ENCODE measurements around the gene DGCR6L.
"Not testable (repeated sequence)": the region's sequence is repeated elsewhere in the genome, so short reads cannot be mapped to it uniquely, and the experiment has no call there.

Gene DGCR6L

GRCh38 chr22:20319745-20320658, at the start of gene DGCR6L:
TSS of gene DGCR6L (minus strand) at chr22:20320060. CDS start at chr22:20319988, 72 bp downstream.
- H3K9me3 ChIP-seq (ENCODE audit: severe bottlenecking), result no peaks in the 10 kb centered on the region
- TF ChIP-seq CTCF (IDR thresholded peaks at IDR 0.05; ENCODE audit: poor library complexity, severe bottlenecking), result no peak
- peaks cover 6% of the 10 kb centered on the region for H3K4me1 ChIP-seq (ENCODE audit: insufficient read depth, poor library complexity, severe bottlenecking)
- peak within 1 kb of the TSS; percentile 39 for H3K27ac ChIP-seq (ENCODE audit: poor library complexity, severe bottlenecking)
- H3K27me3 ChIP-seq (ENCODE audit: insufficient read depth, poor library complexity, severe bottlenecking), result no peaks in the 10 kb centered on the region
- peak; percentile 96 for DNase-seq (ENCODE audit: low spot score)
- peak within 1 kb of the TSS; percentile 53 for H3K4me3 ChIP-seq (ENCODE audit: severe bottlenecking)
- H3K36me3 ChIP-seq (ENCODE audit: low read depth), result no peaks in the 10 kb centered on the region
- ATAC-seq (ENCODE audit: low read depth), result peak; percentile 77

- H3K9me3 ChIP-seq (ENCODE audit: severe bottlenecking); H3K4me3 ChIP-seq (ENCODE audit: severe bottlenecking); DNase-seq (ENCODE audit: low spot score); ATAC-seq (ENCODE audit: low read depth); H3K27me3 ChIP-seq (ENCODE audit: insufficient read depth, poor library complexity, severe bottlenecking); H3K27ac ChIP-seq (ENCODE audit: poor library complexity, severe bottlenecking); H3K4me1 ChIP-seq (ENCODE audit: insufficient read depth, poor library complexity, severe bottlenecking); H3K36me3 ChIP-seq (ENCODE audit: low read depth): not testable (repeated sequence)
Observed at GRCh38 chr22:20368875-20369274, 49.0 kb upstream of the DGCR6L start.

GRCh38 chr22:20366841-20367240, 47.0 kb upstream of the DGCR6L start:
- not testable (repeated sequence) for ATAC-seq (ENCODE audit: low read depth)

GRCh38 chr22:20364335-20365260, 44.7 kb upstream of the DGCR6L start:
- not testable (repeated sequence) for H3K4me3 ChIP-seq (ENCODE audit: severe bottlenecking); H3K36me3 ChIP-seq (ENCODE audit: low read depth); H3K27me3 ChIP-seq (ENCODE audit: insufficient read depth, poor library complexity, severe bottlenecking); H3K9me3 ChIP-seq (ENCODE audit: severe bottlenecking); ATAC-seq (ENCODE audit: low read depth); H3K4me1 ChIP-seq (ENCODE audit: insufficient read depth, poor library complexity, severe bottlenecking); DNase-seq (ENCODE audit: low spot score); H3K27ac ChIP-seq (ENCODE audit: poor library complexity, severe bottlenecking)

More at GRCh38 chr22:20366841-20367240, 47.0 kb upstream of the DGCR6L start:
- H3K4me1 ChIP-seq (ENCODE audit: insufficient read depth, poor library complexity, severe bottlenecking); DNase-seq (ENCODE audit: low spot score); H3K27ac ChIP-seq (ENCODE audit: poor library complexity, severe bottlenecking); H3K36me3 ChIP-seq (ENCODE audit: low read depth); H3K9me3 ChIP-seq (ENCODE audit: severe bottlenecking); H3K27me3 ChIP-seq (ENCODE audit: insufficient read depth, poor library complexity, severe bottlenecking); H3K4me3 ChIP-seq (ENCODE audit: severe bottlenecking): not testable (repeated sequence)

- H3K4me3 ChIP-seq (ENCODE audit: severe bottlenecking); DNase-seq (ENCODE audit: low spot score); H3K36me3 ChIP-seq (ENCODE audit: low read depth); H3K27ac ChIP-seq (ENCODE audit: poor library complexity, severe bottlenecking); H3K4me1 ChIP-seq (ENCODE audit: insufficient read depth, poor library complexity, severe bottlenecking); H3K9me3 ChIP-seq (ENCODE audit: severe bottlenecking); ATAC-seq (ENCODE audit: low read depth); H3K27me3 ChIP-seq (ENCODE audit: insufficient read depth, poor library complexity, severe bottlenecking): not testable (repeated sequence)
Observed at GRCh38 chr22:20362403-20362802, 42.5 kb upstream of the DGCR6L start.

- H3K4me1 ChIP-seq (ENCODE audit: insufficient read depth, poor library complexity, severe bottlenecking); H3K27me3 ChIP-seq (ENCODE audit: insufficient read depth, poor library complexity, severe bottlenecking); H3K4me3 ChIP-seq (ENCODE audit: severe bottlenecking); ATAC-seq (ENCODE audit: low read depth); H3K36me3 ChIP-seq (ENCODE audit: low read depth); DNase-seq (ENCODE audit: low spot score); H3K9me3 ChIP-seq (ENCODE audit: severe bottlenecking); H3K27ac ChIP-seq (ENCODE audit: poor library complexity, severe bottlenecking): not testable (repeated sequence)
Observed at GRCh38 chr22:20361752-20362229, 41.9 kb upstream of the DGCR6L start.

- not testable (repeated sequence) for H3K27ac ChIP-seq (ENCODE audit: poor library complexity, severe bottlenecking); H3K27me3 ChIP-seq (ENCODE audit: insufficient read depth, poor library complexity, severe bottlenecking); H3K4me1 ChIP-seq (ENCODE audit: insufficient read depth, poor library complexity, severe bottlenecking); H3K36me3 ChIP-seq (ENCODE audit: low read depth); H3K9me3 ChIP-seq (ENCODE audit: severe bottlenecking); H3K4me3 ChIP-seq (ENCODE audit: severe bottlenecking); DNase-seq (ENCODE audit: low spot score); ATAC-seq (ENCODE audit: low read depth)
Observed at GRCh38 chr22:20360866-20361751, 41.2 kb upstream of the DGCR6L start.

GRCh38 chr22:20360261-20360660, 40.4 kb upstream of the DGCR6L start:
- not testable (repeated sequence) for DNase-seq (ENCODE audit: low spot score); ATAC-seq (ENCODE audit: low read depth); H3K27ac ChIP-seq (ENCODE audit: poor library complexity, severe bottlenecking); H3K9me3 ChIP-seq (ENCODE audit: severe bottlenecking); H3K4me1 ChIP-seq (ENCODE audit: insufficient read depth, poor library complexity, severe bottlenecking); H3K4me3 ChIP-seq (ENCODE audit: severe bottlenecking); H3K27me3 ChIP-seq (ENCODE audit: insufficient read depth, poor library complexity, severe bottlenecking); H3K36me3 ChIP-seq (ENCODE audit: low read depth)

- not testable (repeated sequence) for H3K27ac ChIP-seq (ENCODE audit: poor library complexity, severe bottlenecking); H3K4me3 ChIP-seq (ENCODE audit: severe bottlenecking); DNase-seq (ENCODE audit: low spot score); H3K9me3 ChIP-seq (ENCODE audit: severe bottlenecking); H3K4me1 ChIP-seq (ENCODE audit: insufficient read depth, poor library complexity, severe bottlenecking); H3K27me3 ChIP-seq (ENCODE audit: insufficient read depth, poor library complexity, severe bottlenecking); ATAC-seq (ENCODE audit: low read depth); H3K36me3 ChIP-seq (ENCODE audit: low read depth)
Observed at GRCh38 chr22:20358503-20359239, 38.8 kb upstream of the DGCR6L start.
